ENCODE results near the gene CFAP99.

The CFAP99 gene

GRCh38 chr4:2449511-2450392, 31.0 kb downstream of the CFAP99 start:
- Histone ChIP-seq H3K4me1 (ENCODE audit: insufficient read depth, insufficient read length) (no peaks in the 10 kb centered on the region), H3K4me3 (ENCODE audit: insufficient read length, low read depth) (no peak overlapping the region), H3K27me3 (ENCODE audit: insufficient read depth, insufficient read length) (peaks cover 13% of the 10 kb centered on the region), H3K9me3 (ENCODE audit: insufficient read depth, low read length) (no peaks in the 10 kb centered on the region), H3K9ac (ENCODE audit: insufficient read length, low read depth) (no peak overlapping the region), H3K36me3 (ENCODE audit: insufficient read depth, insufficient read length, low read length) (no peaks in the 10 kb centered on the region)
- DNase-seq (ENCODE audit: low read depth, low spot score): no peak
- TF ChIP-seq SUZ12 (IDR thresholded peaks at IDR 0.05; ENCODE audit: extremely low read depth, insufficient read depth, insufficient read length): no peak
- no peak for TF ChIP-seq ZNF274 (IDR thresholded peaks at IDR 0.05; ENCODE audit: low read depth, low read length)

GRCh38 chr4:2450394-2451035, 31.8 kb downstream of the CFAP99 start:
- Histone ChIP-seq H3K4me1 (ENCODE audit: insufficient read depth, insufficient read length) (no peaks in the 10 kb centered on the region), H3K9ac (ENCODE audit: insufficient read length, low read depth) (no peak overlapping the region), H3K27me3 (ENCODE audit: insufficient read depth, insufficient read length) (peaks cover 13% of the 10 kb centered on the region), H3K36me3 (ENCODE audit: insufficient read depth, insufficient read length, low read length) (no peaks in the 10 kb centered on the region), H3K4me3 (ENCODE audit: insufficient read length, low read depth) (no peak overlapping the region), H3K9me3 (ENCODE audit: insufficient read depth, low read length) (no peaks in the 10 kb centered on the region)
- DNase-seq (ENCODE audit: low read depth, low spot score): no peak
- TF ChIP-seq ZNF274 (IDR thresholded peaks at IDR 0.05; ENCODE audit: low read depth, low read length) (no peak), SUZ12 (IDR thresholded peaks at IDR 0.05; ENCODE audit: extremely low read depth, insufficient read depth, insufficient read length) (no peak), YY1 (IDR thresholded peaks at IDR 0.05; ENCODE audit: insufficient read depth, insufficient read length) (no peak)

GRCh38 chr4:2451036-2451520, 32.3 kb downstream of the CFAP99 start:
- Histone ChIP-seq H3K4me1 (ENCODE audit: insufficient read depth, insufficient read length) (no peaks in the 10 kb centered on the region), H3K36me3 (ENCODE audit: insufficient read depth, insufficient read length, low read length) (no peaks in the 10 kb centered on the region), H3K9me3 (ENCODE audit: insufficient read depth, low read length) (no peaks in the 10 kb centered on the region), H3K9ac (ENCODE audit: insufficient read length, low read depth) (no peak overlapping the region), H3K27me3 (ENCODE audit: insufficient read depth, insufficient read length) (peaks cover 13% of the 10 kb centered on the region), H3K4me3 (ENCODE audit: insufficient read length, low read depth) (no peak overlapping the region)
- DNase-seq (ENCODE audit: low read depth, low spot score): no peak
- no peak for TF ChIP-seq ZNF274 (IDR thresholded peaks at IDR 0.05; ENCODE audit: low read depth, low read length)
- TF ChIP-seq SUZ12 (IDR thresholded peaks at IDR 0.05; ENCODE audit: extremely low read depth, insufficient read depth, insufficient read length): no peak
- no peak for TF ChIP-seq YY1 (IDR thresholded peaks at IDR 0.05; ENCODE audit: insufficient read depth, insufficient read length)

- Histone ChIP-seq H3K9ac (ENCODE audit: insufficient read length, low read depth) (no peak overlapping the region), H3K27me3 (ENCODE audit: insufficient read depth, insufficient read length) (peaks cover 13% of the 10 kb centered on the region), H3K4me1 (ENCODE audit: insufficient read depth, insufficient read length) (no peaks in the 10 kb centered on the region), H3K9me3 (ENCODE audit: insufficient read depth, low read length) (no peaks in the 10 kb centered on the region), H3K4me3 (ENCODE audit: insufficient read length, low read depth) (no peak overlapping the region), H3K36me3 (ENCODE audit: insufficient read depth, insufficient read length, low read length) (no peaks in the 10 kb centered on the region)
- TF ChIP-seq YY1 (IDR thresholded peaks at IDR 0.05; ENCODE audit: insufficient read depth, insufficient read length): no peak
- no peak for TF ChIP-seq SUZ12 (IDR thresholded peaks at IDR 0.05; ENCODE audit: extremely low read depth, insufficient read depth, insufficient read length)
- TF ChIP-seq ZNF274 (IDR thresholded peaks at IDR 0.05; ENCODE audit: low read depth, low read length): no peak
- DNase-seq (ENCODE audit: low read depth, low spot score): no peak
Observed at GRCh38 chr4:2451821-2452785, 33.3 kb downstream of the CFAP99 start.

GRCh38 chr4:2457481-2458295, 38.9 kb downstream of the CFAP99 start:
- Histone ChIP-seq H3K36me3 (ENCODE audit: insufficient read depth, insufficient read length, low read length) (no peaks in the 10 kb centered on the region), H3K9me3 (ENCODE audit: insufficient read depth, low read length) (no peaks in the 10 kb centered on the region), H3K9ac (ENCODE audit: insufficient read length, low read depth) (peak overlapping the region; percentile 3), H3K4me1 (ENCODE audit: insufficient read depth, insufficient read length) (peaks cover 12% of the 10 kb centered on the region), H3K4me3 (ENCODE audit: insufficient read length, low read depth) (no peak overlapping the region), H3K27me3 (ENCODE audit: insufficient read depth, insufficient read length) (peaks cover 14% of the 10 kb centered on the region)
- no peak for DNase-seq (ENCODE audit: low read depth, low spot score)
- TF ChIP-seq YY1 (IDR thresholded peaks at IDR 0.05; ENCODE audit: insufficient read depth, insufficient read length) (no peak), ZNF274 (IDR thresholded peaks at IDR 0.05; ENCODE audit: low read depth, low read length) (no peak), SUZ12 (IDR thresholded peaks at IDR 0.05; ENCODE audit: extremely low read depth, insufficient read depth, insufficient read length) (no peak)

All from NT2/D1 (cell line).